Ishikawa (cell line): ENCODE data around the gene SLC13A4.

ENCODE experiments used
- CEBPB ChIP-seq: IDR thresholded peaks from 2 replicates; pipeline ENCODE4 v1.6.1; 2012
- CREB1 ChIP-seq: IDR thresholded peaks from 2 replicates; pipeline ENCODE4 v1.6.1; 2012; ENCODE audit warnings: low read depth
- EGR1 ChIP-seq: IDR thresholded peaks from 2 replicates; pipeline ENCODE4 v1.6.1; 2012
- EP300 ChIP-seq: IDR thresholded peaks from 2 replicates; pipeline ENCODE4 v1.6.1; 2012; ENCODE audit warnings: borderline replicate concordance
- NFIC ChIP-seq: IDR thresholded peaks from 2 replicates; pipeline ENCODE4 v1.6.1; 2012
- TAF1 ChIP-seq: IDR thresholded peaks from 2 replicates; pipeline ENCODE4 v1.6.1; 2012; ENCODE audit warnings: low read depth, mild to moderate bottlenecking
- ZBTB7A ChIP-seq: IDR thresholded peaks from 2 replicates; pipeline ENCODE4 v1.6.1; 2012; ENCODE audit warnings: low read depth
- TF ChIP-seq, protein P1 (sequence below): IDR thresholded peaks from 2 replicates; pipeline ENCODE4 v1.6.1; 2012; ENCODE audit warnings: low read depth, mild to moderate bottlenecking
- TF ChIP-seq, protein P2 (sequence below): IDR thresholded peaks from 2 replicates; pipeline ENCODE4 v1.6.1; 2012

DNA sequence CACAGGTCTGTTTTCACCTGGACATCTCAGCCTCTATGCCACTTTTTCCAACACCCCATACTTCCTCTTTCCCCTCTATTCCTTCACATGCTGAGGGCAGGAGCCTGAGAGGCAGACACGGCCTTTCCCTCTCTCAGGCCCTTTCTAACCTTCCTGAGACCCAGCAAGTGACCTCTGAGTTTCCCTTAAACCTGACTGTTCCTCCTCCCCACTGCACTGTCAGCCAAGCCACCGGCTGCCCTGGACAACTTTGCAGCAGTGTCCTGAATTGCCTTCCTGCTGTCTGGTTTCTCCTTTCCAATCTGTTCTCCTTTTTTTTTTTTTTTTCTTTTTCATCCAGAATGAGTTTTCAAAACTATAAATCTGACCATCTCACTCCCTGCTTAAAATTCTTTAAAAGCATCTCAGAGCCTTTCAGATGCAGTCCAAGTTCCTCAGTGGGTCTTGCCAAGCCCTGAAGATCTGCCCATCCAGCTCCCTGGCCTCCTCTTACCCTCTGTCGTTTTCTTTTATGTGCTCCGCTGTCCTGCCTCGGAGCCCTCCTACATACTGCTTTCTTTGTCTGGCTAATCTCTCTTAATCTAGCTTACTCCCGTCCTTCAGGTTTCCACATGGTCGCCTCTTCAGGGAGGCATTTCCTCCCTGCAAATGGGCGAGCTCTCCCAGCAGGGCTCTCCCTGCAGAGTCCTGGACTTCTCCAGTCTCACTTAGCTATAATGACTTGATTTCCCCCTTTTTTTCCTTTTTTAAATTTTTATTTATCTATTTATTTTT, 30.5 kb downstream of the SLC13A4 start:
- no peak for TF ChIP-seq CEBPB
- TF ChIP-seq TAF1 = no peak
- TF ChIP-seq EP300 = no peak
- no peak for TF ChIP-seq ZBTB7A
- TF ChIP-seq, protein P1, sequence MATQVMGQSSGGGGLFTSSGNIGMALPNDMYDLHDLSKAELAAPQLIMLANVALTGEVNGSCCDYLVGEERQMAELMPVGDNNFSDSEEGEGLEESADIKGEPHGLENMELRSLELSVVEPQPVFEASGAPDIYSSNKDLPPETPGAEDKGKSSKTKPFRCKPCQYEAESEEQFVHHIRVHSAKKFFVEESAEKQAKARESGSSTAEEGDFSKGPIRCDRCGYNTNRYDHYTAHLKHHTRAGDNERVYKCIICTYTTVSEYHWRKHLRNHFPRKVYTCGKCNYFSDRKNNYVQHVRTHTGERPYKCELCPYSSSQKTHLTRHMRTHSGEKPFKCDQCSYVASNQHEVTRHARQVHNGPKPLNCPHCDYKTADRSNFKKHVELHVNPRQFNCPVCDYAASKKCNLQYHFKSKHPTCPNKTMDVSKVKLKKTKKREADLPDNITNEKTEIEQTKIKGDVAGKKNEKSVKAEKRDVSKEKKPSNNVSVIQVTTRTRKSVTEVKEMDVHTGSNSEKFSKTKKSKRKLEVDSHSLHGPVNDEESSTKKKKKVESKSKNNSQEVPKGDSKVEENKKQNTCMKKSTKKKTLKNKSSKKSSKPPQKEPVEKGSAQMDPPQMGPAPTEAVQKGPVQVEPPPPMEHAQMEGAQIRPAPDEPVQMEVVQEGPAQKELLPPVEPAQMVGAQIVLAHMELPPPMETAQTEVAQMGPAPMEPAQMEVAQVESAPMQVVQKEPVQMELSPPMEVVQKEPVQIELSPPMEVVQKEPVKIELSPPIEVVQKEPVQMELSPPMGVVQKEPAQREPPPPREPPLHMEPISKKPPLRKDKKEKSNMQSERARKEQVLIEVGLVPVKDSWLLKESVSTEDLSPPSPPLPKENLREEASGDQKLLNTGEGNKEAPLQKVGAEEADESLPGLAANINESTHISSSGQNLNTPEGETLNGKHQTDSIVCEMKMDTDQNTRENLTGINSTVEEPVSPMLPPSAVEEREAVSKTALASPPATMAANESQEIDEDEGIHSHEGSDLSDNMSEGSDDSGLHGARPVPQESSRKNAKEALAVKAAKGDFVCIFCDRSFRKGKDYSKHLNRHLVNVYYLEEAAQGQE = no peak
- TF ChIP-seq NFIC = no peak
- TF ChIP-seq, protein P2, sequence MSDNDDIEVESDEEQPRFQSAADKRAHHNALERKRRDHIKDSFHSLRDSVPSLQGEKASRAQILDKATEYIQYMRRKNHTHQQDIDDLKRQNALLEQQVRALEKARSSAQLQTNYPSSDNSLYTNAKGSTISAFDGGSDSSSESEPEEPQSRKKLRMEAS = no peak
- TF ChIP-seq EGR1 = no peak
- TF ChIP-seq CREB1 = no peak
